H9 (cell line): Measurements from ENCODE around the gene KCNH2. TPM values are rescaled to one million over a fixed set of nuclear protein-coding genes. Genes with fewer than 3 reads are reported as not detected.

ENCODE experiments used
- DNase-seq: peaks from one replicate; pipeline ENCODE4 v3.0.0-alpha.2; 2017
- H2AFZ ChIP-seq: one replicate; pipeline ENCODE4 v1.6.1; 2013; ENCODE audit warnings: mild to moderate bottlenecking, low read length, control low read depth, moderate library complexity
- H2AK5ac ChIP-seq: 2 replicates; pipeline ENCODE4 v1.6.1; 2013; ENCODE audit warnings: low read length, control low read depth, mixed read lengths; ENCODE audit not compliant: insufficient read length
- H2BK120ac ChIP-seq: one replicate; pipeline ENCODE4 v1.6.1; 2013; ENCODE audit warnings: low read depth, mild to moderate bottlenecking, low read length, control low read depth, inconsistent platforms; ENCODE audit not compliant: poor library complexity, severe bottlenecking
- H2BK12ac ChIP-seq: 2 replicates; pipeline ENCODE4 v1.6.1; 2013; ENCODE audit warnings: low read length, control low read depth, mixed read lengths, low read depth; ENCODE audit not compliant: insufficient read length
- H2BK15ac ChIP-seq: 2 replicates; pipeline ENCODE4 v1.6.1; 2013; ENCODE audit warnings: low read depth, low read length, control low read depth
- H2BK20ac ChIP-seq: one replicate; pipeline ENCODE4 v1.6.1; 2013; ENCODE audit warnings: low read depth, mild to moderate bottlenecking, low read length, control low read depth, inconsistent platforms; ENCODE audit not compliant: poor library complexity, severe bottlenecking
- H2BK5ac ChIP-seq: 2 replicates; pipeline ENCODE4 v1.6.1; 2013; ENCODE audit warnings: low read length, control low read depth, mixed read lengths; ENCODE audit not compliant: insufficient read length
- H3K14ac ChIP-seq: 2 replicates; pipeline ENCODE4 v1.6.1; 2013; ENCODE audit warnings: low read length, control low read depth; ENCODE audit not compliant: insufficient read depth
- H3K18ac ChIP-seq: 2 replicates; pipeline ENCODE4 v1.6.1; 2013; ENCODE audit warnings: low read depth, mild to moderate bottlenecking, mixed read lengths, low read length, control low read depth; ENCODE audit not compliant: insufficient read length
- H3K23ac ChIP-seq: 2 replicates; pipeline ENCODE4 v1.6.1; 2013; ENCODE audit warnings: low read length, control low read depth, mixed read lengths, low read depth; ENCODE audit not compliant: insufficient read length
- H3K23me2 ChIP-seq: 2 replicates; pipeline ENCODE4 v1.6.1; 2013; ENCODE audit warnings: low read depth, mild to moderate bottlenecking, mixed read lengths, low read length, control low read depth; ENCODE audit not compliant: insufficient read length, poor library complexity, severe bottlenecking
- H3K27ac ChIP-seq: 2 replicates; pipeline ENCODE4 v1.5.1; 2013; ENCODE audit warnings: low read length, control low read depth, mixed read lengths, low read depth; ENCODE audit not compliant: insufficient read length
- H3K27me3 ChIP-seq: 2 replicates; pipeline ENCODE4 v1.6.1; 2013; ENCODE audit warnings: low read length, control low read depth, inconsistent platforms; ENCODE audit not compliant: insufficient read depth
- H3K4ac ChIP-seq: 2 replicates; pipeline ENCODE4 v1.6.1; 2013; ENCODE audit warnings: low read depth, mild to moderate bottlenecking, control low read depth, inconsistent platforms, low read length, moderate library complexity
- H3K4me1 ChIP-seq: 2 replicates; pipeline ENCODE4 v1.6.1; 2013; ENCODE audit warnings: low read length, control low read depth, inconsistent platforms; ENCODE audit not compliant: insufficient read depth
- H3K4me2 ChIP-seq: 2 replicates; pipeline ENCODE4 v1.6.1; 2013; ENCODE audit warnings: low read length, control low read depth, mixed read lengths; ENCODE audit not compliant: insufficient read length, insufficient read depth
- H3K56ac ChIP-seq: 2 replicates; pipeline ENCODE4 v1.6.1; 2013; ENCODE audit warnings: low read depth, mild to moderate bottlenecking, mixed read lengths, low read length, control low read depth; ENCODE audit not compliant: insufficient read length
- H3K79me1 ChIP-seq: 2 replicates; pipeline ENCODE4 v1.6.1; 2013; ENCODE audit warnings: low read depth, mild to moderate bottlenecking, moderate library complexity, low read length, control low read depth, inconsistent platforms; ENCODE audit not compliant: insufficient read depth, poor library complexity, severe bottlenecking
- H3K79me2 ChIP-seq: 2 replicates; pipeline ENCODE4 v1.6.1; 2013; ENCODE audit warnings: low read length, control low read depth, inconsistent platforms; ENCODE audit not compliant: insufficient read depth
- H3K9ac ChIP-seq: 2 replicates; pipeline ENCODE4 v1.6.1; 2013; ENCODE audit warnings: low read length, control low read depth, mixed read lengths; ENCODE audit not compliant: insufficient read length; ENCODE audit errors: extremely low read depth
- H3K9me3 ChIP-seq: one replicate; pipeline ENCODE4 v1.6.1; 2013; ENCODE audit warnings: low read depth, low read length, inconsistent platforms; ENCODE audit not compliant: control insufficient read depth
- H3T11ph ChIP-seq: one replicate; pipeline ENCODE4 v1.6.1; 2013; ENCODE audit warnings: mild to moderate bottlenecking, low read length, control low read depth, inconsistent platforms
- H4K20me1 ChIP-seq: one replicate; pipeline ENCODE4 v1.6.1; 2013; ENCODE audit not compliant: control insufficient read depth, insufficient read length, insufficient read depth
- H4K5ac ChIP-seq: 2 replicates; pipeline ENCODE4 v1.6.1; 2013; ENCODE audit warnings: low read depth, mild to moderate bottlenecking, mixed read lengths, low read length, control low read depth; ENCODE audit not compliant: insufficient read length
- H4K8ac ChIP-seq: replicated peaks from 2 replicates; pipeline ENCODE4 v1.6.1; 2013; ENCODE audit warnings: low read length, control low read depth, mixed read lengths, low read depth; ENCODE audit not compliant: insufficient read length
- H4K91ac ChIP-seq: 2 replicates; pipeline ENCODE4 v1.6.1; 2013; ENCODE audit warnings: low read depth, mild to moderate bottlenecking, moderate library complexity, mixed read lengths, low read length, control low read depth; ENCODE audit not compliant: insufficient read length
- H3K27ac Mint-ChIP-seq, 3 experiments: 2 replicates in 2 of 3; 3 replicates in 1 of 3; pipeline ENCODE4 v1.8.0; 2020 to 2021; ENCODE audit warnings: mixed read lengths in 3 of 3, mild to moderate bottlenecking in 1 of 3, moderate library complexity in 1 of 3
- H3K27me3 Mint-ChIP-seq: 2 replicates; pipeline ENCODE4 v1.8.0; 2021; ENCODE audit warnings: low read depth, mild to moderate bottlenecking, moderate library complexity, mixed read lengths
- H3K36me3 Mint-ChIP-seq, 3 experiments: 2 replicates in 2 of 3; 3 replicates in 1 of 3; pipeline ENCODE4 v1.8.0; 2020 to 2021; ENCODE audit warnings: low read depth in 3 of 3, mixed read lengths in 3 of 3; ENCODE audit not compliant: insufficient read depth in 1 of 3
- H3K4me1 Mint-ChIP-seq, 2 experiments: 2 replicates each; pipeline ENCODE4 v1.8.0; 2020; ENCODE audit warnings: mixed read lengths in 2 of 2
- H3K4me3 Mint-ChIP-seq, 2 experiments: 2 replicates in 1 of 2; 3 replicates in 1 of 2; pipeline ENCODE4 v1.8.0; 2020 to 2021; ENCODE audit warnings: mild to moderate bottlenecking in 2 of 2, mixed read lengths in 2 of 2, moderate library complexity in 1 of 2
- H3K9me3 Mint-ChIP-seq, 2 experiments: 2 replicates in 1 of 2; 3 replicates in 1 of 2; pipeline ENCODE4 v1.8.0; 2020; ENCODE audit warnings: mild to moderate bottlenecking in 2 of 2, mixed read lengths in 2 of 2, moderate library complexity in 1 of 2
- WGBS: extraction: QIAGEN DNeasy Blood & Tissue Kit; methylation state at CpG from one replicate; pipeline ENCODE4 v1.1.7; 2013; ENCODE audit warnings: missing lambda C conversion rate, low lambda C conversion rate, mixed read lengths; ENCODE audit not compliant: insufficient read length; ENCODE audit errors: extremely low coverage; 5-methylcytosine and 5-hydroxymethylcytosine counted together
- total RNA-seq: library from RNA; stranded (reverse); gene quantifications from 2 replicates; pipeline ENCODE4 v1.2.1, GENCODE V29; 2021
- TF ChIP-seq, protein P1 (sequence below): fragments of 200-600 bp; sonication (generic); conservative IDR thresholded peaks from 3 replicates; pipeline ENCODE4 v1.8.0; 2021; ENCODE audit warnings: antibody characterized with exemption, mild to moderate bottlenecking

Gene KCNH2
- total RNA-seq, 1 experiment from 2014 or later: 4.5 TPM

DNA sequence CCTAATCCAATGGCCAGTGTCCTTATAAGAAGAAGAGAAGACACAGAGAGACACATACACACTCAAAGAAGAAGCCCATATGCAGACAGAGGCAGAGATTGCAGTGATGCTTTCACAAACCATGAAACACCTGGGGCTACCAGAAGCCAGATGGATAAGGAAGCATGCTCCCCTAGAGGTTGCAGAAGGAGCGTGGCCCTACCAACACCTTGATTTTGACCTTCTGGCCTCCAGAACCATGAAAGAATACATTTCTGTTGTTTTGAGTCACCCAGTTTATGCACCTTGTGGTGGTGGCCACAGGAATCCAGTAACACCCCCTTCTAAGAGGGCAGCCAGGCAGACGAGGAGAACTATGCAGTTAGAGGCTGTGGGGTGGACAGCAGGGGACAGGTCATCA, 82.3 kb downstream of the KCNH2 start:
- H3K79me2 ChIP-seq: no peaks in the 10 kb centered on the region
- H4K5ac ChIP-seq: no peak overlapping the region
- no peaks in the 10 kb centered on the region for H3K4me1 ChIP-seq
- DNase-seq: no peak
- H2BK120ac ChIP-seq: no peak overlapping the region
- no peak overlapping the region for H2BK20ac ChIP-seq
- H3K9me3 ChIP-seq: no peaks in the 10 kb centered on the region
- no peak overlapping the region for H2BK5ac ChIP-seq
- no peak overlapping the region for H4K8ac ChIP-seq
- H3K4me2 ChIP-seq: no peak overlapping the region
- no peak overlapping the region for H3K56ac ChIP-seq
- no peak overlapping the region for H3T11ph ChIP-seq
- Mint-ChIP-seq H3K4me1 (peaks cover 6 to 19% of the 10 kb centered on the region in 2 experiments), H3K9me3 (peaks cover 7 to 16% of the 10 kb centered on the region in 2 experiments), H3K27ac (no peak overlapping the region), H3K36me3 (no peaks in the 10 kb centered on the region), H3K27me3 (peaks cover 67% of the 10 kb centered on the region), H3K4me3 (no peak overlapping the region)
- no peak overlapping the region for H3K4ac ChIP-seq
- no peak overlapping the region for H3K14ac ChIP-seq
- H2BK15ac ChIP-seq: no peak overlapping the region
- no peak overlapping the region for H2AFZ ChIP-seq
- no CpG with 5 or more reads among the region's 2 CpGs for WGBS
- H3K18ac ChIP-seq: no peak overlapping the region
- H3K27ac ChIP-seq: no peak overlapping the region
- H2BK12ac ChIP-seq: no peak overlapping the region
- no peaks in the 10 kb centered on the region for H3K23me2 ChIP-seq
- H3K27me3 ChIP-seq: no peaks in the 10 kb centered on the region; the same call in 1 of the 2 replicates
- H3K79me1 ChIP-seq: no peaks in the 10 kb centered on the region
- no peak overlapping the region for H2AK5ac ChIP-seq
- no peak overlapping the region for H3K23ac ChIP-seq
- no peak overlapping the region for H4K91ac ChIP-seq
- no peaks in the 10 kb centered on the region for H4K20me1 ChIP-seq
- TF ChIP-seq, protein P1, sequence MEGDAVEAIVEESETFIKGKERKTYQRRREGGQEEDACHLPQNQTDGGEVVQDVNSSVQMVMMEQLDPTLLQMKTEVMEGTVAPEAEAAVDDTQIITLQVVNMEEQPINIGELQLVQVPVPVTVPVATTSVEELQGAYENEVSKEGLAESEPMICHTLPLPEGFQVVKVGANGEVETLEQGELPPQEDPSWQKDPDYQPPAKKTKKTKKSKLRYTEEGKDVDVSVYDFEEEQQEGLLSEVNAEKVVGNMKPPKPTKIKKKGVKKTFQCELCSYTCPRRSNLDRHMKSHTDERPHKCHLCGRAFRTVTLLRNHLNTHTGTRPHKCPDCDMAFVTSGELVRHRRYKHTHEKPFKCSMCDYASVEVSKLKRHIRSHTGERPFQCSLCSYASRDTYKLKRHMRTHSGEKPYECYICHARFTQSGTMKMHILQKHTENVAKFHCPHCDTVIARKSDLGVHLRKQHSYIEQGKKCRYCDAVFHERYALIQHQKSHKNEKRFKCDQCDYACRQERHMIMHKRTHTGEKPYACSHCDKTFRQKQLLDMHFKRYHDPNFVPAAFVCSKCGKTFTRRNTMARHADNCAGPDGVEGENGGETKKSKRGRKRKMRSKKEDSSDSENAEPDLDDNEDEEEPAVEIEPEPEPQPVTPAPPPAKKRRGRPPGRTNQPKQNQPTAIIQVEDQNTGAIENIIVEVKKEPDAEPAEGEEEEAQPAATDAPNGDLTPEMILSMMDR: no peak
- no peak overlapping the region for H3K9ac ChIP-seq

Other genes with a start within 250 kb of the KCNH2 start
- not detected in 2 replicates for gene GIMAP5, start 240.9 kb downstream of the KCNH2 start, total RNA-seq
- gene TMEM176B, start 178.0 kb downstream of the KCNH2 start, total RNA-seq: 0.26 and 0.85 TPM in 2 replicates
- gene TMEM176A, start 177.6 kb downstream of the KCNH2 start, total RNA-seq: not detected in 2 replicates
- 0.11 and 0.28 TPM in 2 replicates for gene AOC1, start 125.8 kb downstream of the KCNH2 start, total RNA-seq
- gene NOS3, start 12.7 kb upstream of the KCNH2 start, total RNA-seq: 4.5 and 4.7 TPM in 2 replicates
- gene ATG9B, start 46.2 kb upstream of the KCNH2 start, total RNA-seq: 1.5 and 2.0 TPM in 2 replicates
- gene ABCB8, start 50.1 kb upstream of the KCNH2 start, total RNA-seq: 22.1 and 23.9 TPM in 2 replicates
- gene ASIC3, start 70.2 kb upstream of the KCNH2 start, total RNA-seq: 1.7 and 2.3 TPM in 2 replicates
- gene CDK5, start 79.6 kb upstream of the KCNH2 start, total RNA-seq: 16.3 and 19.9 TPM in 2 replicates
- 136 and 138 TPM in 2 replicates for gene SLC4A2, start 81.3 kb upstream of the KCNH2 start, total RNA-seq
- gene FASTK, start 102.5 kb upstream of the KCNH2 start, total RNA-seq: 57.8 and 59.5 TPM in 2 replicates
- gene TMUB1, start 105.2 kb upstream of the KCNH2 start, total RNA-seq: 45.4 and 53.6 TPM in 2 replicates
- gene AGAP3, start 108.2 kb upstream of the KCNH2 start, total RNA-seq: 97.7 and 99.6 TPM in 2 replicates
- gene GBX1, start 189.4 kb upstream of the KCNH2 start, total RNA-seq: not detected in 2 replicates
- gene ASB10, start 208.9 kb upstream of the KCNH2 start, total RNA-seq: not detected in 2 replicates
- gene H2BK1, start 232.2 kb upstream of the KCNH2 start, total RNA-seq: 0.97 TPM in 1 of 2 replicates, not detected in the other
- 70.1 and 70.5 TPM in 2 replicates for gene ABCF2, start 248.9 kb upstream of the KCNH2 start, total RNA-seq